Peyer's patch (tissue), 4 donors: ENCODE results near the gene TRIM21. TPM values are rescaled to one million over a fixed set of nuclear protein-coding genes. Genes with fewer than 3 reads are reported as not detected.

Source experiments
- DNase-seq, 3 donors: peaks; one replicate each; pipeline ENCODE4 v3.0.0-alpha.2; 2017 to 2019
- H3K27ac ChIP-seq, 4 donors: fragments of 200-600 bp; sonication (generic); one replicate each; pipeline ENCODE4 v1.5.1; 2016 to 2019
- H3K27me3 ChIP-seq, 2 donors: fragments of 200-600 bp; sonication (generic); one replicate each; pipeline ENCODE4 v1.5.1; 2019
- H3K36me3 ChIP-seq, 3 donors: fragments of 200-600 bp; sonication (generic); one replicate each; pipeline ENCODE4 v1.5.1; 2016 to 2019
- H3K4me1 ChIP-seq, 4 donors: fragments of 200-600 bp; sonication (generic); one replicate each; pipeline ENCODE4 v1.5.1; 2016 to 2019
- H3K4me3 ChIP-seq, 4 donors: fragments of 200-600 bp; sonication (generic); 1 replicate in 3 of 4; 2 replicates in 1 of 4; pipeline ENCODE4 v1.5.1; 2016 to 2019; ENCODE audit warnings: mild to moderate bottlenecking in 1 of 4
- H3K9me3 ChIP-seq, 4 donors: fragments of 200-600 bp; sonication (generic); one replicate each; pipeline ENCODE4 v1.5.1; 2016 to 2019; ENCODE audit warnings: mild to moderate bottlenecking in 1 of 4
- POLR2A ChIP-seq, 2 donors: fragments of 450-650 bp; IDR thresholded peaks; one replicate each; pipeline ENCODE4 v1.5.1; 2017; ENCODE audit warnings: antibody characterized with exemption in 2 of 2, mild to moderate bottlenecking in 2 of 2, moderate library complexity in 2 of 2
- total RNA-seq, 4 donors: library from RNA; depleted of rRNA; stranded (reverse); fragments of >200 nt; gene quantifications; one replicate each; pipeline ENCODE4 v1.1.0, GENCODE V29; 2016
- TF ChIP-seq, protein P1 (sequence below), 6 experiments: fragments of 450-650 bp in 4 of 6; fragments of 200-600 bp in 2 of 6; sonication (generic) in 1 of 6; IDR thresholded peaks; one replicate each; pipeline ENCODE4 v1.5.1; 2017 to 2019; ENCODE audit warnings: antibody characterized with exemption in 6 of 6, mild to moderate bottlenecking in 3 of 6, moderate library complexity in 1 of 6

TRIM21 gene
- 10 to 100 TPM; 17.2 to 30.4 (median 19.8) TPM for total RNA-seq

DNA sequence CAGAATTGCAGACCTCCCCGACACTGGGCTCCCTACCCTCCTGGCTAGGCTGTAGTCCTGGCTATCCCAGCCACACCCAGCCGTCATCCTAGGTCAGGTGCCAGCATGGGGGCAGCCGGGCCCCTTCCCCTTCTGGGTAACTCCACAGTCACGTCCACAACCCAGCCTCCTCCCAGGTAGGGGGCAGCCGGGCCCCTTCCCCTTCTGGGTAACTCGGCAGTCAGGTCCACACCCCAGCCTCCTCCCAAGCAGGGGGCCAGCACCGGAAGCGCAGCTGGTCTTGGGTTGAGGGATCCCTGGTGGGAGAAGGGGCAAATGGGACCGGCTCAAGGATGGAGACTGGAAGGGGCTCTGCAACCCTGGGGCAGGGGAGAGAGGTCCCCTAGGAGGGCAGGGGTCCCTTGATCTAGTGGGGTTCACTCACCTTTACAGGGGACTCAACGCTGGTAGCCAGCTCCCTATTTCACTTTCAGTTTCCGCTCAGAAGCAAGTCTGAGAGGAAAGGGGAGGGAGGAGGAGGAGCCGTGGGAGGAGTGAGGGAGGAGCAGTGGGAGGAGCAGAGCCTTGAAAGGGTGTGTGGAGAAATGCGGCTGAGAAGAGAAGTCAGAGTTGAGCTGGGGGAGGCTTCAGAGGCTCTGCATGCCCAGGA is at the start of gene TRIM21:
TRIM21 (minus strand) TSS at position 494 of the 649 bp plus-strand sequence. CDS start 3,293 bp downstream, outside the sequence.
- Histone ChIP-seq H3K36me3 (peaks cover 0 to 22% (median 0%) of the 10 kb centered on the region in 3 donors), H3K4me3 (peak within 1 kb of the TSS; percentile 70 to 100 (median 96)), H3K4me1 (peaks cover 0 to 7% (median 2%) of the 10 kb centered on the region in 4 donors), H3K9me3 (no peaks in the 10 kb centered on the region), H3K27ac (peak within 1 kb of the TSS; percentile 79 to 93 (median 89)), H3K27me3 (no peaks in the 10 kb centered on the region)
- TF ChIP-seq POLR2A (IDR thresholded peaks at IDR 0.05), result peak in 1 of 2 donors; percentile 75
- TF ChIP-seq, protein P1, sequence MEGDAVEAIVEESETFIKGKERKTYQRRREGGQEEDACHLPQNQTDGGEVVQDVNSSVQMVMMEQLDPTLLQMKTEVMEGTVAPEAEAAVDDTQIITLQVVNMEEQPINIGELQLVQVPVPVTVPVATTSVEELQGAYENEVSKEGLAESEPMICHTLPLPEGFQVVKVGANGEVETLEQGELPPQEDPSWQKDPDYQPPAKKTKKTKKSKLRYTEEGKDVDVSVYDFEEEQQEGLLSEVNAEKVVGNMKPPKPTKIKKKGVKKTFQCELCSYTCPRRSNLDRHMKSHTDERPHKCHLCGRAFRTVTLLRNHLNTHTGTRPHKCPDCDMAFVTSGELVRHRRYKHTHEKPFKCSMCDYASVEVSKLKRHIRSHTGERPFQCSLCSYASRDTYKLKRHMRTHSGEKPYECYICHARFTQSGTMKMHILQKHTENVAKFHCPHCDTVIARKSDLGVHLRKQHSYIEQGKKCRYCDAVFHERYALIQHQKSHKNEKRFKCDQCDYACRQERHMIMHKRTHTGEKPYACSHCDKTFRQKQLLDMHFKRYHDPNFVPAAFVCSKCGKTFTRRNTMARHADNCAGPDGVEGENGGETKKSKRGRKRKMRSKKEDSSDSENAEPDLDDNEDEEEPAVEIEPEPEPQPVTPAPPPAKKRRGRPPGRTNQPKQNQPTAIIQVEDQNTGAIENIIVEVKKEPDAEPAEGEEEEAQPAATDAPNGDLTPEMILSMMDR (IDR thresholded peaks at IDR 0.05), result no peak
- DNase-seq, result peak; percentile 82 to 94 (median 87)

GRCh38 chr11:4441515-4441914 is 48.0 kb upstream of the TRIM21 start:
- Histone ChIP-seq H3K27me3 (no peaks in the 10 kb centered on the region), H3K27ac (no peak overlapping the region), H3K36me3 (no peaks in the 10 kb centered on the region), H3K4me3 (no peak overlapping the region), H3K9me3 (no peaks in the 10 kb centered on the region), H3K4me1 (no peaks in the 10 kb centered on the region)
- TF ChIP-seq POLR2A (IDR thresholded peaks at IDR 0.05), result no peak
- TF ChIP-seq, protein P1 (IDR thresholded peaks at IDR 0.05), result no peak
- no peak for DNase-seq

- H3K36me3 ChIP-seq, result no peaks in the 10 kb centered on the region
Observed at GRCh38 chr11:4436411-4436810, 42.9 kb upstream of the TRIM21 start.

GRCh38 chr11:4433856-4434255 is 40.4 kb upstream of the TRIM21 start:
- H3K36me3 ChIP-seq, result no peaks in the 10 kb centered on the region
- no peaks in the 10 kb centered on the region for H3K27me3 ChIP-seq
- no peaks in the 10 kb centered on the region for H3K9me3 ChIP-seq
- no peak overlapping the region for H3K4me3 ChIP-seq
- DNase-seq, result no peak
- no peak overlapping the region for H3K27ac ChIP-seq
- no peaks in the 10 kb centered on the region for H3K4me1 ChIP-seq
- TF ChIP-seq, protein P1 (IDR thresholded peaks at IDR 0.05), result no peak
- no peak for TF ChIP-seq POLR2A (IDR thresholded peaks at IDR 0.05)

More at GRCh38 chr11:4436411-4436810, 42.9 kb upstream of the TRIM21 start:
- no peaks in the 10 kb centered on the region for H3K9me3 ChIP-seq
- TF ChIP-seq POLR2A (IDR thresholded peaks at IDR 0.05), result no peak
- TF ChIP-seq, protein P1 (IDR thresholded peaks at IDR 0.05), result no peak
- H3K27ac ChIP-seq, result no peak overlapping the region
- H3K4me3 ChIP-seq, result no peak overlapping the region
- H3K27me3 ChIP-seq, result no peaks in the 10 kb centered on the region
- no peaks in the 10 kb centered on the region for H3K4me1 ChIP-seq
- DNase-seq, result no peak

- Histone ChIP-seq H3K9me3 (no peaks in the 10 kb centered on the region), H3K4me3 (no peak overlapping the region), H3K4me1 (no peaks in the 10 kb centered on the region), H3K36me3 (no peaks in the 10 kb centered on the region), H3K27me3 (no peaks in the 10 kb centered on the region), H3K27ac (no peak overlapping the region)
- TF ChIP-seq POLR2A (IDR thresholded peaks at IDR 0.05), result no peak
- TF ChIP-seq, protein P1 (IDR thresholded peaks at IDR 0.05), result no peak
- peak in 1 of 3 donors; percentile 55 for DNase-seq
Observed at GRCh38 chr11:4430051-4430450, 36.5 kb upstream of the TRIM21 start.
